H1 (cell line): ENCODE results near the gene PTPRD. TPM values are rescaled to one million over a fixed set of nuclear protein-coding genes. Genes with fewer than 3 reads are reported as not detected.

ENCODE experiments used
- CHD7 ChIP-seq: fragments of 300-600 bp; sonication (generic); IDR thresholded peaks from 2 replicates; pipeline ENCODE4 v1.7.1; 2012; ENCODE audit warnings: low read length, moderate library complexity, mild to moderate bottlenecking, inconsistent platforms; ENCODE audit not compliant: insufficient replicate concordance
- GABPA ChIP-seq: IDR thresholded peaks from 2 replicates; pipeline ENCODE4 v1.6.1; 2011; ENCODE audit warnings: mild to moderate bottlenecking, low read length, moderate library complexity, borderline replicate concordance; ENCODE audit not compliant: insufficient read depth
- SP1 ChIP-seq: IDR thresholded peaks from 2 replicates; pipeline ENCODE4 v1.6.1; 2011; ENCODE audit warnings: low read depth, low read length
- polyA plus RNA-seq, 7 experiments: library from polyadenylated mRNA; depleted of rRNA in 3 of 7; stranded (reverse) in 5 of 7; unstranded in 2 of 7; fragments of >200 nt in 5 of 7; fragments of 200-250 nt in 2 of 7; gene quantifications; 1 replicate in 5 of 7; 2 replicates in 1 of 7; 4 replicates in 1 of 7; pipeline versions ENCODE4 v1.2.1 to v1.2.3, GENCODE V29; 2011 to 2013; ENCODE audit warnings: missing spikeins in 2 of 7, mixed read lengths in 2 of 7
- total RNA-seq: library from RNA; stranded (reverse); fragmentation: NEBNext Ultra II Directional; extraction: Animal tissue kit (Norgen Biotek cat#: 25700); gene quantifications from 2 replicates; pipeline ENCODE4 v1.2.1, GENCODE V29; 2021

Gene PTPRD
- total and polyA plus RNA-seq, 2 of the 8 experiments (the other 6 are each of a cell fraction or from before 2014, with no cell fraction given), result 17.2 to 77.0 TPM

- TF ChIP-seq CHD7, result no peak
- TF ChIP-seq SP1, result no peak
- no peak for TF ChIP-seq GABPA
Observed at GRCh38 chr9:8574846-8575245, 2038.0 kb downstream of the PTPRD start (continued).
